GM12878 (cell line): Measurements from ENCODE around the gene LMTK2. TPM values are rescaled to one million over a fixed set of nuclear protein-coding genes. Genes with fewer than 3 reads are reported as not detected.
A peak's percentile ranks its signal among the peaks of the same experiment; 100 is the strongest.

ENCODE experiments used
- BCLAF1 ChIP-seq: fragments of 450-650 bp; IDR thresholded peaks from 2 replicates; pipeline ENCODE4 v1.6.1; 2017; ENCODE audit warnings: antibody characterized with exemption, mild to moderate bottlenecking, moderate library complexity
- BMI1 ChIP-seq: fragments of 450-650 bp; IDR thresholded peaks from 2 replicates; pipeline ENCODE4 v1.6.1; 2016; ENCODE audit warnings: mild to moderate bottlenecking, moderate library complexity, borderline replicate concordance
- CBX3 ChIP-seq: fragments of 200-600 bp; sonication (generic); IDR thresholded peaks from 2 replicates; pipeline ENCODE4 v1.6.1; 2016; ENCODE audit warnings: low read depth, borderline replicate concordance
- CTCF ChIP-seq, 3 experiments: IDR thresholded peaks in 2 of 3; conservative IDR thresholded peaks in 1 of 3; 2 replicates each; pipeline ENCODE4 v1.5.1; 2011; ENCODE audit warnings: low read depth in 3 of 3, low read length in 3 of 3, mild to moderate bottlenecking in 3 of 3, control low read depth in 2 of 3, moderate library complexity in 2 of 3, inconsistent platforms in 1 of 3, mixed read lengths in 1 of 3; ENCODE audit not compliant: control insufficient read depth in 2 of 3, insufficient read depth in 1 of 3; ENCODE audit errors: extremely low read depth in 1 of 3
- E2F8 ChIP-seq: fragments of 450-650 bp; IDR thresholded peaks from 2 replicates; pipeline ENCODE4 v1.6.1; 2018; ENCODE audit warnings: mild to moderate bottlenecking, low read depth, moderate library complexity; ENCODE audit not compliant: partially characterized antibody
- GABPA ChIP-seq: IDR thresholded peaks from 2 replicates; pipeline ENCODE4 v1.6.1; 2014; ENCODE audit warnings: antibody characterized with exemption, low read depth, mild to moderate bottlenecking, inconsistent platforms
- HCFC1 ChIP-seq: fragments of 150-350 bp; IDR thresholded peaks from 2 replicates; pipeline ENCODE4 v1.6.1; 2014; ENCODE audit warnings: low read length
- NR2C2 ChIP-seq: IDR thresholded peaks from 2 replicates; pipeline ENCODE4 v1.6.1; 2011; ENCODE audit warnings: borderline replicate concordance, low read depth; ENCODE audit not compliant: control insufficient read depth, insufficient read length
- NR2F1 ChIP-seq: fragments of 450-650 bp; conservative IDR thresholded peaks from 2 replicates; pipeline ENCODE4 v1.6.1; 2017; ENCODE audit warnings: mild to moderate bottlenecking
- PKNOX1 ChIP-seq: fragments of 450-650 bp; IDR thresholded peaks from 2 replicates; pipeline ENCODE4 v1.6.1; 2016; ENCODE audit warnings: mild to moderate bottlenecking
- SMC3 ChIP-seq: IDR thresholded peaks from 2 replicates; pipeline ENCODE4 v1.6.1; 2011; ENCODE audit warnings: low read length, improper control_type of control experiment, borderline replicate concordance
- SP1 ChIP-seq: IDR thresholded peaks from one replicate; pipeline ENCODE4 v1.6.1; 2011; ENCODE audit warnings: low read depth, low read length
- TCF3 ChIP-seq: IDR thresholded peaks from 2 replicates; pipeline ENCODE4 v1.6.1; 2012; ENCODE audit warnings: low read depth, mild to moderate bottlenecking, low read length, borderline replicate concordance; ENCODE audit not compliant: insufficient read depth
- ZBTB40 ChIP-seq: fragments of 450-650 bp; IDR thresholded peaks from 2 replicates; pipeline ENCODE4 v1.6.1; 2016; ENCODE audit warnings: mild to moderate bottlenecking, moderate library complexity, borderline replicate concordance
- ZNF207 ChIP-seq: fragments of 450-650 bp; IDR thresholded peaks from 2 replicates; pipeline ENCODE4 v1.6.1; 2014; ENCODE audit warnings: antibody characterized with exemption, mild to moderate bottlenecking, borderline replicate concordance
- ZNF217 ChIP-seq: fragments of 450-650 bp; IDR thresholded peaks from 2 replicates; pipeline ENCODE4 v1.6.1; 2017; ENCODE audit warnings: antibody characterized with exemption, mild to moderate bottlenecking
- ZNF24 ChIP-seq: fragments of 450-650 bp; IDR thresholded peaks from 2 replicates; pipeline ENCODE4 v1.6.1; 2017; ENCODE audit warnings: antibody characterized with exemption, mild to moderate bottlenecking
- polyA plus RNA-seq, 11 experiments: library from polyadenylated mRNA; depleted of rRNA in 4 of 11; unstranded in 6 of 11; stranded (reverse) in 5 of 11; fragments of >200 nt; fragmentation: Nextera tagmentation in 4 of 11; fragmentation: Illumina TruSeq in 1 of 11; extraction: Ambion mirVana in 4 of 11; extraction: Trizol in 1 of 11; gene quantifications; 1 replicate in 1 of 11; 2 replicates in 10 of 11; pipeline versions ENCODE4 v1.2.1 to v1.2.3, GENCODE V29; 2011 to 2016; ENCODE audit warnings: inconsistent platforms in 2 of 11, missing spikeins in 2 of 11, low read depth in 1 of 11
- total RNA-seq, 4 experiments: library from RNA; depleted of rRNA in 3 of 4; stranded (reverse); fragments of >200 nt in 3 of 4; fragmentation: Illumina TruSeq in 1 of 4; extraction: Trizol in 1 of 4; gene quantifications; 2 replicates each; pipeline versions ENCODE4 v1.2.1 to v1.2.3, GENCODE V29; 2013 to 2021

The LMTK2 gene
- total and polyA plus RNA-seq, 10 of the 15 experiments (the other 5 are each of a cell fraction or from before 2014, with no cell fraction given): 0.68 to 8.7 (median 4.6) TPM

GRCh38 chr7:98240961-98241673 lies 134.5 kb downstream of the LMTK2 start (continued):
- TF ChIP-seq CTCF (IDR thresholded peaks at IDR 0.05 in 2 of 3, conservative IDR thresholded peaks at IDR 0.05 in 1 of 3; ENCODE audit: control insufficient read depth in 2 of 3, extremely low read depth in 1 of 3, insufficient read depth in 1 of 3, low read depth in 3 of 3, low read length in 3 of 3): peak; percentile 78 to 86 (median 85)
- no peak for TF ChIP-seq NR2F1
- TF ChIP-seq BMI1: no peak
- TF ChIP-seq E2F8: no peak
- no peak for TF ChIP-seq NR2C2
- no peak for TF ChIP-seq ZNF24
- TF ChIP-seq ZBTB40: no peak
- TF ChIP-seq HCFC1: no peak
- no peak for TF ChIP-seq SP1
- no peak for TF ChIP-seq BCLAF1
- TF ChIP-seq SMC3: peak; percentile 82
- no peak for TF ChIP-seq CBX3
- TF ChIP-seq ZNF207: no peak
- TF ChIP-seq TCF3: no peak
- no peak for TF ChIP-seq ZNF217
- no peak for TF ChIP-seq PKNOX1
- no peak for TF ChIP-seq GABPA
